Measurements from ENCODE around the gene APOOL.

APOOL gene

GRCh38 chrX:85029043-85029442 is 25.4 kb downstream of the APOOL start:
- TF ChIP-seq TAF1 (IDR thresholded peaks at IDR 0.05; ENCODE audit: borderline replicate concordance, insufficient read depth, low read length) (no peak), FOXP2 (optimal IDR thresholded peaks at IDR 0.05; ENCODE audit: borderline replicate concordance, extremely low read depth, extremely low read length, insufficient read depth) (no peak), REST (IDR thresholded peaks at IDR 0.05; ENCODE audit: insufficient read depth in 1 of 2, low read depth in 2 of 2, low read length in 2 of 2) (no peak), POLR2AphosphoS5 (IDR thresholded peaks at IDR 0.05; ENCODE audit: low read depth, low read length) (no peak), SIN3A (IDR thresholded peaks at IDR 0.05; ENCODE audit: borderline replicate concordance, insufficient read depth, low read length) (no peak)

- TF ChIP-seq SIN3A (IDR thresholded peaks at IDR 0.05; ENCODE audit: borderline replicate concordance, insufficient read depth, low read length) (no peak), POLR2AphosphoS5 (IDR thresholded peaks at IDR 0.05; ENCODE audit: low read depth, low read length) (no peak), REST (IDR thresholded peaks at IDR 0.05; ENCODE audit: insufficient read depth in 1 of 2, low read depth in 2 of 2, low read length in 2 of 2) (no peak), FOXP2 (optimal IDR thresholded peaks at IDR 0.05; ENCODE audit: borderline replicate concordance, extremely low read depth, extremely low read length, insufficient read depth) (no peak), TAF1 (IDR thresholded peaks at IDR 0.05; ENCODE audit: borderline replicate concordance, insufficient read depth, low read length) (no peak)
These were observed 27.8 kb downstream of the APOOL start for GRCh38 chrX:85031505-85031904.

GRCh38 chrX:85037114-85037513 is 33.4 kb downstream of the APOOL start:
- TF ChIP-seq FOXP2 (optimal IDR thresholded peaks at IDR 0.05; ENCODE audit: borderline replicate concordance, extremely low read depth, extremely low read length, insufficient read depth) (no peak), TAF1 (IDR thresholded peaks at IDR 0.05; ENCODE audit: borderline replicate concordance, insufficient read depth, low read length) (no peak), REST (IDR thresholded peaks at IDR 0.05; ENCODE audit: insufficient read depth in 1 of 2, low read depth in 2 of 2, low read length in 2 of 2) (no peak), POLR2AphosphoS5 (IDR thresholded peaks at IDR 0.05; ENCODE audit: low read depth, low read length) (no peak), SIN3A (IDR thresholded peaks at IDR 0.05; ENCODE audit: borderline replicate concordance, insufficient read depth, low read length) (no peak)

GRCh38 chrX:85051627-85052026 is 48.0 kb downstream of the APOOL start:
- TF ChIP-seq SIN3A (IDR thresholded peaks at IDR 0.05; ENCODE audit: borderline replicate concordance, insufficient read depth, low read length) = no peak
- TF ChIP-seq FOXP2 (optimal IDR thresholded peaks at IDR 0.05; ENCODE audit: borderline replicate concordance, extremely low read depth, extremely low read length, insufficient read depth) = no peak
- no peak for TF ChIP-seq REST (IDR thresholded peaks at IDR 0.05; ENCODE audit: insufficient read depth in 1 of 2, low read depth in 2 of 2, low read length in 2 of 2)
- no peak for TF ChIP-seq POLR2AphosphoS5 (IDR thresholded peaks at IDR 0.05; ENCODE audit: low read depth, low read length)
- TF ChIP-seq TAF1 (IDR thresholded peaks at IDR 0.05; ENCODE audit: borderline replicate concordance, insufficient read depth, low read length) = no peak

- TF ChIP-seq SIN3A (IDR thresholded peaks at IDR 0.05; ENCODE audit: borderline replicate concordance, insufficient read depth, low read length) (no peak), TAF1 (IDR thresholded peaks at IDR 0.05; ENCODE audit: borderline replicate concordance, insufficient read depth, low read length) (no peak), FOXP2 (optimal IDR thresholded peaks at IDR 0.05; ENCODE audit: borderline replicate concordance, extremely low read depth, extremely low read length, insufficient read depth) (no peak), POLR2AphosphoS5 (IDR thresholded peaks at IDR 0.05; ENCODE audit: low read depth, low read length) (no peak), REST (IDR thresholded peaks at IDR 0.05; ENCODE audit: insufficient read depth in 1 of 2, low read depth in 2 of 2, low read length in 2 of 2) (no peak)
These were observed 48.5 kb downstream of the APOOL start for GRCh38 chrX:85052205-85052604.
